ENCODE results near the gene OR11L1.

DNA sequence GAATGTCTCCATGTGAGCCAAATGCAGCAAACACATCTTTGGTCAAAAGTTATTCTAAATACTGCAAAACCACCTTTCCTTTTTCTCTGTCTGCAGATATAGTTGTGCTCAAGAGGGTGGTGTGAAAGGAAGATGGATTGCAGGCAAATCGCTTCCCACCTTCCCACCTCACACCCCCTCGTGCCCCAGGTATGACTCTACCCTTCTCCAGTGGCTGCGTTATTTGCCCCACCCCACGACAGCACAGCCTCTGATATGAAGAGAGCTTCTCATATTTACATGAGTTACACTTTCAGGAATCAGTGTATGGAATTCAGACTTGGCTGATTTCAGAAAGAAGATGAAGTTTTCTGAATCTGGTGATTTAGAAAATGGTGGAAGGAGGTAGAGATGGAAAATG, 21.1 kb upstream of the OR11L1 start:
- TF ChIP-seq, protein P1, sequence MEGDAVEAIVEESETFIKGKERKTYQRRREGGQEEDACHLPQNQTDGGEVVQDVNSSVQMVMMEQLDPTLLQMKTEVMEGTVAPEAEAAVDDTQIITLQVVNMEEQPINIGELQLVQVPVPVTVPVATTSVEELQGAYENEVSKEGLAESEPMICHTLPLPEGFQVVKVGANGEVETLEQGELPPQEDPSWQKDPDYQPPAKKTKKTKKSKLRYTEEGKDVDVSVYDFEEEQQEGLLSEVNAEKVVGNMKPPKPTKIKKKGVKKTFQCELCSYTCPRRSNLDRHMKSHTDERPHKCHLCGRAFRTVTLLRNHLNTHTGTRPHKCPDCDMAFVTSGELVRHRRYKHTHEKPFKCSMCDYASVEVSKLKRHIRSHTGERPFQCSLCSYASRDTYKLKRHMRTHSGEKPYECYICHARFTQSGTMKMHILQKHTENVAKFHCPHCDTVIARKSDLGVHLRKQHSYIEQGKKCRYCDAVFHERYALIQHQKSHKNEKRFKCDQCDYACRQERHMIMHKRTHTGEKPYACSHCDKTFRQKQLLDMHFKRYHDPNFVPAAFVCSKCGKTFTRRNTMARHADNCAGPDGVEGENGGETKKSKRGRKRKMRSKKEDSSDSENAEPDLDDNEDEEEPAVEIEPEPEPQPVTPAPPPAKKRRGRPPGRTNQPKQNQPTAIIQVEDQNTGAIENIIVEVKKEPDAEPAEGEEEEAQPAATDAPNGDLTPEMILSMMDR (conservative IDR thresholded peaks at IDR 0.05; ENCODE audit: low read length), result no peak
- no peak for TF ChIP-seq EZH2phosphoT487 (IDR thresholded peaks at IDR 0.05; ENCODE audit: borderline replicate concordance, low read depth, low read length)

Measured in OCI-LY7 (cell line).